Skeletal muscle tissue (tissue), 4 donors: ENCODE data around the gene FAM135A. TPM values are rescaled to one million over a fixed set of nuclear protein-coding genes. Genes with fewer than 3 reads are reported as not detected.
"Not testable (repeated sequence)": the region's sequence is repeated elsewhere in the genome, so short reads cannot be mapped to it uniquely, and the experiment has no call there.

Source experiments
- H3K27ac ChIP-seq: one replicate; pipeline ENCODE4 v1.7.0; 2013; ENCODE audit warnings: mild to moderate bottlenecking, low read depth, low read length, inconsistent platforms
- H3K27me3 ChIP-seq, 3 donors: one replicate each; pipeline ENCODE4 v1.7.0; 2013; ENCODE audit warnings: low read length in 3 of 3; ENCODE audit not compliant: control insufficient read depth in 3 of 3, insufficient read depth in 3 of 3
- H3K36me3 ChIP-seq, 3 donors: one replicate each; pipeline ENCODE4 v1.7.0; 2013; ENCODE audit warnings: low read length in 3 of 3; ENCODE audit not compliant: control insufficient read depth in 3 of 3, insufficient read depth in 3 of 3
- H3K4me1 ChIP-seq, 3 donors: one replicate each; pipeline ENCODE4 v1.7.0; 2013; ENCODE audit warnings: low read length in 3 of 3, mild to moderate bottlenecking in 3 of 3; ENCODE audit not compliant: control insufficient read depth in 3 of 3, insufficient read depth in 3 of 3
- H3K4me3 ChIP-seq, 3 donors: one replicate each; pipeline ENCODE4 v1.7.0; 2013; ENCODE audit warnings: low read length in 3 of 3
- H3K9ac ChIP-seq, 3 donors: one replicate each; pipeline ENCODE4 v1.7.0; 2013; ENCODE audit warnings: low read length in 3 of 3, mild to moderate bottlenecking in 3 of 3, moderate library complexity in 2 of 3, low read depth in 1 of 3
- H3K9me3 ChIP-seq, 3 donors: one replicate each; pipeline ENCODE4 v1.7.0; 2013; ENCODE audit warnings: low read length in 3 of 3; ENCODE audit not compliant: control insufficient read depth in 3 of 3
- total RNA-seq: library from RNA; depleted of rRNA; stranded (reverse); fragments of >200 nt; gene quantifications from one replicate; pipeline ENCODE4 v1.2.3, GENCODE V29; 2014
- donor health status: Osteomylitis.

The FAM135A gene
- total RNA-seq, 1 donor from 2014 or later: 41.8 TPM

DNA sequence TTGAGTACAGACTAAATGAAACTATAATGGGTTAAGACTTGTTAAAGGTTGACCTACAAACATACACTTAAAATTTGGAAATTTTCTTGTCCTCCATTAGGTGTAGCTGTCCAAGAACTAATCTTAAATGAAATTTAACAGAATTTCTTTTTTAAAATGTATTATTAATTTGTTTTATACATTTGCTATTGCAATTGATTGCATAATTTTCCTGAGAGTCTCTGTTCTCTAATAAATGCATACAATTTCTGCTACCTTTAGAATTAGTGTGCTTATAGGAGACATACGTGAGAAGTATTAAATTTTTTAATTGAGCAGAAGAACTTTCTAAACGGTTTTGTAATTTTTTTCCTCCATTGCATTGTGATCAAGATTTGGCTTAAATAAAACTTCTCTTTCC lies 1.5 kb downstream of the FAM135A start:
- Histone ChIP-seq H3K27ac (no peak overlapping the region), H3K9ac (no peak overlapping the region), H3K4me3 (no peak overlapping the region)

DNA sequence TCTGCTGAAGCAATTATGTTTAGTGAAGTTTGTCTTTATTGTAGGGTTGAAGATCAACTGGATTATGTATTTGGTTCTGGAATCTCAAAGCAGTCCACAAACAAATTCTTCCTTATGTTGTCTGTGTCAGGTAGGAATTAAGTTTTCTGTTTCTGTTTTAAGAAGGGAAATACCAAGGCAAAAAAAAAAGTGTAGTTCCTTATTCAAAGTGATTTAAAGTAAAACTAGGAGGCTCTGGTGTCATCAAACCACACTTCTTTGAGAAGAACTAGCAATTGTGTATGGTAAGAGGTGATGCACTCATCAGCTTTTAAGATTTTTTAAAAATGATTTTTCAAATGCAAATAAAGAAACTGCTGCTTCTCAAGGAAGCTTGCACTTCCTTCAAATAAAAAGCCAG lies 1.9 kb downstream of the FAM135A start:
- peaks cover 5 to 11% (median 5%) of the 10 kb centered on the region in 3 donors for H3K4me1 ChIP-seq
- H3K9ac ChIP-seq: no peak overlapping the region
- H3K4me3 ChIP-seq: no peak overlapping the region
- peaks cover 5 to 11% (median 7%) of the 10 kb centered on the region in 3 donors for H3K36me3 ChIP-seq
- H3K27me3 ChIP-seq: no peaks in the 10 kb centered on the region
- no peaks in the 10 kb centered on the region for H3K9me3 ChIP-seq
- H3K27ac ChIP-seq: no peak overlapping the region

More for the DNA sequence above, 1.5 kb downstream of the FAM135A start:
- Histone ChIP-seq H3K36me3 (peaks cover 5 to 11% (median 7%) of the 10 kb centered on the region in 3 donors), H3K9me3 (no peaks in the 10 kb centered on the region), H3K4me1 (peaks cover 5 to 11% (median 5%) of the 10 kb centered on the region in 3 donors), H3K27me3 (no peaks in the 10 kb centered on the region)

DNA sequence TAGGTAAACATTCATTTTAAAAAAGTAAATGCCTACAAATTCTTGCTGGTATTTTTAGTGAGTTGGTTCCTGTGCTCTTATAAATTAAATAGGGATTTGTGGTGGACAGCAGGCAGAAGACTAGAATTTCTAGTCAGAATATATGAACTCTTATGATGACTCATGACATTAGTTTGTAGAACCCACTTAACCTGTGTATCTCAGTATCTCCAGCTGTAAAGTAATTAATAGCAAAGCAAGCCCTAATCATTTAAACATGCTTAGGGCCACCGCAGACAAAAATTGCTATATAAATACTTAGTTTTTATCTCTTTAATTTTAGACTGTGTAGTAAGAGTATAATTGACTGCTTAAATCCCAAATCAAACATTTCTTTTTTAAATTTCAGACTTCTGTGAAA lies 2.4 kb downstream of the FAM135A start:
- Histone ChIP-seq H3K27ac (no peak overlapping the region), H3K4me3 (no peak overlapping the region)

DNA sequence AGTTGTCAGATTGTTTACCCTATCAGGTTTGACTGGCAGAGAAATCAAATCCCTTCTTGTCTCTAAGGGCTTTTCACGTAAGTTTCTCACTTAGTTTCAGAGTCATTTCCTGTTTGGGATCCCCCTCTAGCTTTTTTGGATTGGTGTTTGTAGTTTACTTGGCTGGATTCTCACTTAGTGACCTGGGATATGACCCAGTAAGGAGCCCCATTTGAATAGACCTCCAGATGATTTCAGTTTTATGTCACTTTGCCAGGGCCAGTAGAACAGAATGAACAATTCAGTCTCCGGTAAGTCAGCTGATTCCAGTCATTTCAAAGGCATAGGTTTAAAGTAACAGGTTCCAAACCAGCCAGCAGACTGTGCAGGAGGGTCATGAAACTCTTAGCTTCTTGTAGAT lies 8.2 kb downstream of the FAM135A start:
- Histone ChIP-seq H3K4me1 (no peaks in the 10 kb centered on the region), H3K27me3 (no peaks in the 10 kb centered on the region), H3K9me3 (no peaks in the 10 kb centered on the region), H3K27ac (no peak overlapping the region), H3K36me3 (peaks cover 5 to 11% (median 8%) of the 10 kb centered on the region in 3 donors), H3K4me3 (no peak overlapping the region), H3K9ac (no peak overlapping the region)

More for the DNA sequence above, 2.4 kb downstream of the FAM135A start:
- H3K36me3 ChIP-seq: peaks cover 5 to 11% (median 7%) of the 10 kb centered on the region in 3 donors
- peaks cover 5 to 11% (median 5%) of the 10 kb centered on the region in 3 donors for H3K4me1 ChIP-seq
- H3K9ac ChIP-seq: no peak overlapping the region
- H3K27me3 ChIP-seq: no peaks in the 10 kb centered on the region
- H3K9me3 ChIP-seq: no peaks in the 10 kb centered on the region

DNA sequence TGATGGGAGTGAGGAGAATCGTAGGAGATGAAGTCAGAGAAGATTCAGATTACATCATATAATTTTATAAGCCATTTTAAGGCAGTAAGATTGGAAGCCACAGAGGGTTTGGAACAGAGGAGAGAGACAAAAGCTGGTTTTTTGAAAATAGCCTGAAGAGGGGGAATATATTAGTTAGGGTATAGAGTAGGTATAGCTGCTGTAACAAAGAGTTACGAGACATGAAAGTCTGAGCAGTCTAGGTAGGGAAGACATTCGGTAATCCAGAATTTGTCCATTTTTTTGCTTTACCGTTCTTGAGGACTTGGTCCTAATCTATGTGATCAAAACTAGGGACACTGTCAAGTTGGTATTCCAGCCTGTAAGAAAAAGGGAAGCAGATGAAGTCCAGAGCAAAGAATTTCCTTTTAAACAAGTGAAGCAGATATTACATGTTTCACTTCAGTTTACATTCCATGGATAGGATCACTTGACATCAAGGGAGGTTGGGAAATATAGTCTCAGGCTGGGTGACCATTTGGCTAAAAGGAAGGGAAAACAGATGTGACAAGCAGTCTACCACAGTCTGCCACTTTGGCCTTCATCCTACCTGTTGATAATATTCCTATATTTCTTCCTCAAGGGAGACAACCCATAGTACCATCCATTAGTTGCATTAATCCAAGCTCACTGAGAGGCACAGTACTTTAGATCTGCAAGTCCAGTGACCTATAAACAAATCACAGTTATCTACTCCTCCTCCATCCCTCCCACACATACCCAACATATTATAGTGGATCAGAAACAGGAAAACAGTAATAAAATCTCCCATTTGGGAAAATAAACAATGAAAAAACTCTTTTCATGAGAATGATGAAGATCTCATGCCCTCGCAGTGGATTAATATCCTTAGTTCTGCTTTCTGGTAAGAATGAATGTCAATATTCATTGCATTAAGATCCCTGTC lies 10.2 kb downstream of the FAM135A start:
- H3K4me1 ChIP-seq: no peaks in the 10 kb centered on the region
- no peaks in the 10 kb centered on the region for H3K9me3 ChIP-seq
- H3K27me3 ChIP-seq: no peaks in the 10 kb centered on the region
- no peak overlapping the region for H3K9ac ChIP-seq
- H3K27ac ChIP-seq: no peak overlapping the region
- H3K4me3 ChIP-seq: no peak overlapping the region
- H3K36me3 ChIP-seq: peaks cover 5 to 9% (median 8%) of the 10 kb centered on the region in 3 donors

DNA sequence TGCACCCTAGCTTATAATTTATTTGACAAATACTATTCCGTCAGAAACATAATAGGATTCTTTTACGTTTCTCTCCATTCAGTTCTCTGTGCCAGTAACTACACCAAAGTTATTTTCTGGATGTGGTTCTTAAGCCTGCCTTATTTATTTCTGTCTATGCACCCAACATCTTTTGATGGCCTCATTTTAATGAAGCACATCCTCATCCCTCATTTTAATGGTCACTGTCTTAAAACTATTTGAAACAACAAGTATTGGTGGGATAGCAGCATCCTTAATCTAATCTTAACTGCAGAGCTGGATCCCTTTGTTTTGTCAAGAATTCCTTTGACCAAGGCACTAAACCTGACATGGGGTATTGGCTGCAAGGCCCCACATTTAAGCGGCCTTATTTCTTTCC lies 11.0 kb downstream of the FAM135A start:
- Histone ChIP-seq H3K27me3 (no peaks in the 10 kb centered on the region), H3K36me3 (peaks cover 0 to 7% (median 5%) of the 10 kb centered on the region in 3 donors), H3K4me3 (no peak overlapping the region), H3K4me1 (no peaks in the 10 kb centered on the region), H3K9ac (no peak overlapping the region), H3K9me3 (no peaks in the 10 kb centered on the region), H3K27ac (no peak overlapping the region)

DNA sequence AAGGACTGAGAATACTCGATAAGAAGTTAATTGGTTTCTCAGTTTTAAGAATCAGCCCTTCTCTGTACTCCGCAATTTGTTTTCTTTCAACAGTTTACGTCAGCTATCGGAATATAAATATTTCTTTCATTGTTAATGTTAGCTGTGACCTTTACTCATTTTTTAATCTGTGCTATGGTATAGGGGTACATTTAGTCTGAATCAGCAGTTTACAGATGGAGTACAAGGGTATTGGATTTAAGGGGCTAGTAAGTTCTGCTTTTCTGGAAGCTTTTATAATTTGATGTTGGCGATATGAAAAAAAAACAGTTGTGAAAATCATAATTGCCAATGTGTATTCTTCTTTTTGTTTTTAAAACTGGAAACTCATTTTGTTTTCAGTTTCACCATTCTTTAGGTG lies 23.0 kb downstream of the FAM135A start:
- Histone ChIP-seq H3K9ac (no peak overlapping the region), H3K36me3 (peaks cover 1 to 7% (median 2%) of the 10 kb centered on the region in 3 donors)

DNA sequence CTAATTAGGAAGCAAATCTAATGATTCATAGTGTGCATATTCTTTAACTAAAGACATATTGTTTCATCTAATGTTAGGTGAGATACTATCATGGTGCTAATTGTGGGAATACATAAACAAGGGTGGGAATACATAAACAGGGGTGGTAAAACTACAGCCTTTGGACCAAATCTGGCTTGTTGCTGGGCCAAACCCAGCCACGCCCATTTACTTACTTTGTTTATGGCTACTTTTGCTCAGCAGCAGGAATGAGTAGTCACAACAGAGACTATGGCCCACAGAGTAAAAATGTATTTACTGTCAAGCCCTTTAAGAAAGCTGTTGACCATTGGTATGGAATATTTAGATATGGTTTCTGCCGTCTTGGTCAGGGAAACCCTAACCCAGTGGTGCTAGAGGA lies 31.7 kb downstream of the FAM135A start:
- H3K4me1 ChIP-seq: no peaks in the 10 kb centered on the region
- H3K27me3 ChIP-seq: no peaks in the 10 kb centered on the region
- no peaks in the 10 kb centered on the region for H3K9me3 ChIP-seq
- H3K27ac ChIP-seq: no peak overlapping the region
- no peak overlapping the region for H3K4me3 ChIP-seq
- H3K9ac ChIP-seq: no peak overlapping the region
- H3K36me3 ChIP-seq: peaks cover 0 to 7% (median 3%) of the 10 kb centered on the region in 3 donors

More for the DNA sequence above, 23.0 kb downstream of the FAM135A start:
- H3K4me3 ChIP-seq: no peak overlapping the region
- H3K4me1 ChIP-seq: no peaks in the 10 kb centered on the region
- H3K27ac ChIP-seq: no peak overlapping the region
- no peaks in the 10 kb centered on the region for H3K9me3 ChIP-seq
- H3K27me3 ChIP-seq: no peaks in the 10 kb centered on the region

DNA sequence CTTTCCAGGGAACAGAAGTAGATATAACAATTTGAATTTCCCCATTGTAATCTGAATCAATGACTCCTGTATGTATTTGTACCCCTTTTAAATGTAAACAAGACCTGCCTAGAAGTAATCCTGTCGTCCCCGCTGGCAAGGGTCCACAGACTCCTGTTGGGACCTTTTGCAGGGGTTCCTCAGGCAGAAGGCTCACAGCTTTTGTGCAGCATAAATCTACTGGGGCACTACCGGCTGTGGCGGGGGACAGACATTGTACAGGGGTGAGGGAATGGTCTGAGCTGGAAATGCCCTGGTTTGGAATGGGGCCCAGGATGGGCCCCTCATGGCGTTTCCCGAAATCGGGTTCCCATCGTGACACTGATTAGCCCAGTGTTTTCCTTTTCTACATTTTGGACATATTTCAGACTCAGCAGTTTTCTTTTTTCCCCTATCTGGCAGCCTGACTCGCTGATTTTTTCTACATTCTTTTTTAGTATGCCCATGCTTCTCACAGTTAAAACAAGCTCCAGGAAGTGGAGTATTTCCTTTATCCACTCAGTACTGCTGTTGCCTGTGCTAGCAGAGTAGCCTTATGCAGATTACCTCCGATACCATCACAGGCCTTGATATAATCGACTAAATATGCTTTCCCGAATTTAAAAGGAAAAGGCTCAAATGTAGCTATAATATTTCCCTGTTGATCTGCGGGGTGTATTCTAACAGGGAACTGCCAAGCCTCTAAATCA lies 34.2 kb downstream of the FAM135A start:
- H3K9ac ChIP-seq, H3K27ac ChIP-seq, H3K4me1 ChIP-seq, H3K9me3 ChIP-seq, H3K36me3 ChIP-seq, H3K27me3 ChIP-seq, H3K4me3 ChIP-seq: not testable (repeated sequence)

DNA sequence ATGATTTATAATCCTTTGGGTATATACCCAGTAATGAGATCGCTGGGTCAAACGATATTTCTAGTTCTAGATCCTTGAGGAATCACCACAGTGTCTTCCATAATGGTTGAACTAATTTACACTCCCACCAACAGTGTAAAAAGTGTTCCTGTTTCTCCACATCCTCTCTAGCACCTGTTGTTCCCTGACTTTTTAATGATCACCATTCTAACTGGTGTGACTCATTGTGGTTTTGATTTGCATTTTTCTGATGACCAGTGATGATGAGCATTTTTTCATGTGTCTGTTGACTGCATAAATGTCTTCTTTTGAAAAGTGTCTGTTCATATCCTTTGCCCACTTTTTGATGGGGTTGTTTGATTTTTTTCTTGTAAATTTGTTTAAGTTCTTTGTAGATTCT lies 40.6 kb downstream of the FAM135A start:
- not testable (repeated sequence) for H3K4me3 ChIP-seq, H3K27ac ChIP-seq, H3K4me1 ChIP-seq, H3K27me3 ChIP-seq, H3K9me3 ChIP-seq, H3K9ac ChIP-seq, H3K36me3 ChIP-seq
